Measurements from ENCODE around the gene CASP4.

The CASP4 gene

GRCh38 chr11:104918113-104918824 lies 50.1 kb downstream of the CASP4 start:
- POLR2A ChIA-PET, result no interaction called here
- CTCF ChIA-PET, result no interaction called here
- no peak for TF ChIP-seq CTCF (IDR thresholded peaks at IDR 0.05; ENCODE audit: control extremely low read depth, extremely low read depth, low read depth, missing control alignments)
- DNase-seq (ENCODE audit: extremely low spot score), result no peak

GRCh38 chr11:104917271-104918112 lies 50.9 kb downstream of the CASP4 start:
- ChIA-PET CTCF (interaction anchor here (1.0 to 1.5 kb wide), 2 partner anchors 30 to 113 kb away, joined by 3 to 5 read pairs; no protein-coding TSS in a partner anchor), POLR2A (no interaction called here)
- no peak for TF ChIP-seq CTCF (IDR thresholded peaks at IDR 0.05; ENCODE audit: control extremely low read depth, extremely low read depth, low read depth, missing control alignments)
- no peak for DNase-seq (ENCODE audit: extremely low spot score)

GRCh38 chr11:104916442-104916841 lies 51.9 kb downstream of the CASP4 start:
- POLR2A ChIA-PET, result no interaction called here
- TF ChIP-seq CTCF (IDR thresholded peaks at IDR 0.05; ENCODE audit: control extremely low read depth, extremely low read depth, low read depth, missing control alignments), result no peak
- DNase-seq (ENCODE audit: extremely low spot score), result no peak
- CTCF ChIA-PET, result interaction anchor here (1.5 kb wide), 1 partner anchor 31 kb away, joined by 5 read pairs; no protein-coding TSS in a partner anchor

- DNase-seq (ENCODE audit: extremely low spot score), result no peak
These were observed 56.3 kb downstream of the CASP4 start for GRCh38 chr11:104912102-104912501.

GRCh38 chr11:104908186-104908531 lies 60.2 kb downstream of the CASP4 start:
- no peak for TF ChIP-seq CTCF (IDR thresholded peaks at IDR 0.05; ENCODE audit: control extremely low read depth, extremely low read depth, low read depth, missing control alignments)
- ChIA-PET POLR2A (no interaction called here), CTCF (interaction anchor here (1.0 to 1.7 kb wide), 2 partner anchors 28 to 35 kb away, joined by 3 to 5 read pairs; no protein-coding TSS in a partner anchor)
- DNase-seq (ENCODE audit: extremely low spot score), result no peak

More at GRCh38 chr11:104912102-104912501, 56.3 kb downstream of the CASP4 start:
- no peak for TF ChIP-seq CTCF (IDR thresholded peaks at IDR 0.05; ENCODE audit: control extremely low read depth, extremely low read depth, low read depth, missing control alignments)
- CTCF ChIA-PET, result interaction anchor here (1.0 kb wide), 1 partner anchor 13 kb away, joined by 3 read pairs; no protein-coding TSS in a partner anchor
- POLR2A ChIA-PET, result no interaction called here

GRCh38 chr11:104907521-104908185 lies 60.7 kb downstream of the CASP4 start:
- no peak for DNase-seq (ENCODE audit: extremely low spot score)
- TF ChIP-seq CTCF (IDR thresholded peaks at IDR 0.05; ENCODE audit: control extremely low read depth, extremely low read depth, low read depth, missing control alignments), result no peak
- ChIA-PET POLR2A (no interaction called here), CTCF (interaction anchor here (1.0 to 1.7 kb wide), 2 partner anchors 28 to 35 kb away, joined by 3 to 5 read pairs; no protein-coding TSS in a partner anchor)

Measured in GM10248 (cell line).